HL-60 (cell line): ENCODE measurements around the gene ARPC1A.

Source experiments
- CTCF ChIP-seq: IDR thresholded peaks from one replicate; pipeline ENCODE4 v1.5.1; 2011; ENCODE audit warnings: low read length, control low read depth, inconsistent platforms; ENCODE audit not compliant: insufficient read depth
- POLR2AphosphoS5 ChIP-seq: IDR thresholded peaks from 2 replicates; pipeline ENCODE4 v1.6.1; 2012; ENCODE audit warnings: low read depth

- TF ChIP-seq POLR2AphosphoS5, result no peak; the same call in 1 of the 2 replicates
- TF ChIP-seq CTCF, result no peak
These were observed 59.9 kb downstream of the ARPC1A start for GRCh38 chr7:99385564-99385963.
